Tibial artery (tissue), 4 donors: ENCODE measurements around the gene CPZ.

ENCODE experiments used
- DNase-seq, 2 donors: peaks; one replicate each; pipeline ENCODE4 v3.0.0-alpha.2; 2019
- H3K27ac ChIP-seq, 2 donors: fragments of 200-600 bp; sonication (generic) in 1 of 2; 1 replicate in 1 of 2; 2 replicates in 1 of 2; pipeline ENCODE4 v1.5.1; 2018 to 2019; ENCODE audit warnings: mild to moderate bottlenecking in 1 of 2
- H3K27me3 ChIP-seq, 2 donors: fragments of 200-600 bp; sonication (generic) in 1 of 2; one replicate each; pipeline versions ENCODE4 v1.5.1 to v1.6.0; 2016 to 2019
- H3K36me3 ChIP-seq, 3 donors: fragments of 200-600 bp; sonication (generic) in 2 of 3; one replicate each; pipeline ENCODE4 v1.5.1; 2016 to 2019; ENCODE audit warnings: mild to moderate bottlenecking in 2 of 3
- H3K4me1 ChIP-seq, 4 donors: fragments of 200-600 bp; sonication (generic) in 2 of 4; 1 replicate in 3 of 4; 2 replicates in 1 of 4; pipeline ENCODE4 v1.5.1; 2016 to 2019
- H3K4me3 ChIP-seq, 2 donors: fragments of 200-600 bp; sonication (generic) in 1 of 2; 1 replicate in 1 of 2; 2 replicates in 1 of 2; pipeline ENCODE4 v1.5.1; 2018 to 2019; ENCODE audit warnings: mild to moderate bottlenecking in 2 of 2
- H3K9me3 ChIP-seq, 3 donors: fragments of 200-600 bp; sonication (generic) in 1 of 3; one replicate each; pipeline ENCODE4 v1.5.1; 2016 to 2019
- intact Hi-C: fragments of 100-400 bp; cut with DNase I; formaldehyde crosslinking; loops from one replicate; pipeline ENCODE4 v1.15.0; 2023; ENCODE audit warnings: low total_unique reads
- TF ChIP-seq, protein P1 (sequence below), 2 experiments: fragments of 200-600 bp in 1 of 2; fragments of 450-650 bp in 1 of 2; IDR thresholded peaks; one replicate each; pipeline ENCODE4 v1.5.1; 2017 to 2019; ENCODE audit warnings: antibody characterized with exemption in 2 of 2, mild to moderate bottlenecking in 1 of 2, moderate library complexity in 1 of 2

Gene CPZ

DNA sequence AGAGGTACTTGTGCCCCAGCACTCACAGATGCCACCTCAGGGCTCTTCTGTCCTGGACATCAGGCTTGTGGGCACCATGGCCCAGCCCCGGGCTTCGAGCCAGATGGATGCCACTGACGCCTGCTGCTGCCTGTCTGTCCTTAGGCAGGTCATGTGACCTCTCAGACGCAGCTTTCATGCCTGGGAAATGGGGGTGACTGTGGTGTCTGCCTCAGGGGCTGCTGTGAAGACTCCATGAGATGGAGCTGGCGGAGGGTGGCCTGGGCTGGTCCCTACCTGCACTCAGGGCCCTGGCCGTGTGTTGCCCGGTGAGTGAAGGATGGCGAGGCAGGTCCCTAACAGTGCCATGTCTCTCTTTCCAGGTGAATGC, 6.5 kb downstream of the CPZ start:
- DNase-seq: no peak
- TF ChIP-seq, protein P1, sequence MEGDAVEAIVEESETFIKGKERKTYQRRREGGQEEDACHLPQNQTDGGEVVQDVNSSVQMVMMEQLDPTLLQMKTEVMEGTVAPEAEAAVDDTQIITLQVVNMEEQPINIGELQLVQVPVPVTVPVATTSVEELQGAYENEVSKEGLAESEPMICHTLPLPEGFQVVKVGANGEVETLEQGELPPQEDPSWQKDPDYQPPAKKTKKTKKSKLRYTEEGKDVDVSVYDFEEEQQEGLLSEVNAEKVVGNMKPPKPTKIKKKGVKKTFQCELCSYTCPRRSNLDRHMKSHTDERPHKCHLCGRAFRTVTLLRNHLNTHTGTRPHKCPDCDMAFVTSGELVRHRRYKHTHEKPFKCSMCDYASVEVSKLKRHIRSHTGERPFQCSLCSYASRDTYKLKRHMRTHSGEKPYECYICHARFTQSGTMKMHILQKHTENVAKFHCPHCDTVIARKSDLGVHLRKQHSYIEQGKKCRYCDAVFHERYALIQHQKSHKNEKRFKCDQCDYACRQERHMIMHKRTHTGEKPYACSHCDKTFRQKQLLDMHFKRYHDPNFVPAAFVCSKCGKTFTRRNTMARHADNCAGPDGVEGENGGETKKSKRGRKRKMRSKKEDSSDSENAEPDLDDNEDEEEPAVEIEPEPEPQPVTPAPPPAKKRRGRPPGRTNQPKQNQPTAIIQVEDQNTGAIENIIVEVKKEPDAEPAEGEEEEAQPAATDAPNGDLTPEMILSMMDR (IDR thresholded peaks at IDR 0.05): no peak

DNA sequence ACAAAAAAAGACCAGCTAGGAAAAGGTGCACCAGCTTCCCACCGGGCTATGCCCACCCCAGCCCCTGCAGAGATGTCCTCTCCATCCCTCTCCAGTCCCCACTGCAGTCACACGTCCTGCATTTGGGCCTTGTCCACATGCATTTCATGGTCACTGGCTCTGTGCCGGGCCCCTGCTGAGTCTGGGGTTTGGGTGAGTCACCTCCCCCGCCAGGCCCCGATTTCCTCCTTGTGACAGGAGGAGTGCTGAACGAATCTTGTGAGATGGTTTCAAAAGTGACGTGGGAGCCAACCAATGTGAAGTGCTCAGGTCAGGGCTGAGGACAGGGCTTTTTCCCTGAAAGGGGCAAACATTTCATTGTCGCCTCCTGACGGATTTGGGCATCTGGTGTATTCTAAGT, 7.1 kb downstream of the CPZ start:
- TF ChIP-seq, protein P1 (IDR thresholded peaks at IDR 0.05): no peak
- Histone ChIP-seq H3K27ac (no peak overlapping the region), H3K4me3 (no peak overlapping the region), H3K9me3 (no peaks in the 10 kb centered on the region), H3K27me3 (peaks cover 0 to 18% of the 10 kb centered on the region in 2 donors), H3K36me3 (no peaks in the 10 kb centered on the region), H3K4me1 (no peaks in the 10 kb centered on the region)
- intact Hi-C loops: no loop called here
- no peak for DNase-seq

More for the DNA sequence above, 6.5 kb downstream of the CPZ start:
- Histone ChIP-seq H3K36me3 (no peaks in the 10 kb centered on the region), H3K4me3 (no peak overlapping the region), H3K4me1 (peaks cover 0 to 2% (median 0%) of the 10 kb centered on the region in 4 donors), H3K27me3 (peaks cover 0 to 21% of the 10 kb centered on the region in 2 donors), H3K27ac (no peak overlapping the region), H3K9me3 (no peaks in the 10 kb centered on the region)
- intact Hi-C loops: no loop called here

- H3K27ac ChIP-seq: no peak overlapping the region
- H3K36me3 ChIP-seq: no peaks in the 10 kb centered on the region
- intact Hi-C loops: no loop called here
- TF ChIP-seq, protein P1 (IDR thresholded peaks at IDR 0.05): no peak
- peaks cover 0 to 18% of the 10 kb centered on the region in 2 donors for H3K27me3 ChIP-seq
- H3K4me3 ChIP-seq: no peak overlapping the region
- no peaks in the 10 kb centered on the region for H3K4me1 ChIP-seq
- no peaks in the 10 kb centered on the region for H3K9me3 ChIP-seq
- no peak for DNase-seq
These were observed 7.7 kb downstream of the CPZ start for GRCh38 chr4:8600266-8600665.

GRCh38 chr4:8600686-8601085, 8.1 kb downstream of the CPZ start:
- Histone ChIP-seq H3K27me3 (peaks cover 0 to 18% of the 10 kb centered on the region in 2 donors), H3K27ac (no peak overlapping the region), H3K4me1 (no peaks in the 10 kb centered on the region), H3K9me3 (no peaks in the 10 kb centered on the region), H3K4me3 (no peak overlapping the region), H3K36me3 (no peaks in the 10 kb centered on the region)
- TF ChIP-seq, protein P1 (IDR thresholded peaks at IDR 0.05): no peak
- no peak for DNase-seq
- intact Hi-C loops: no loop called here

- H3K9me3 ChIP-seq: no peaks in the 10 kb centered on the region
- H3K4me3 ChIP-seq: no peak overlapping the region
- no peak overlapping the region for H3K27ac ChIP-seq
- peaks cover 0 to 18% of the 10 kb centered on the region in 2 donors for H3K27me3 ChIP-seq
- TF ChIP-seq, protein P1 (IDR thresholded peaks at IDR 0.05): no peak
- no peaks in the 10 kb centered on the region for H3K36me3 ChIP-seq
- no peaks in the 10 kb centered on the region for H3K4me1 ChIP-seq
- no peak for DNase-seq
- intact Hi-C loops: no loop called here
These were observed 8.5 kb downstream of the CPZ start for GRCh38 chr4:8601086-8601485.

- H3K4me3 ChIP-seq: no peak overlapping the region
- no peaks in the 10 kb centered on the region for H3K4me1 ChIP-seq
- intact Hi-C loops: no loop called here
- peaks cover 0 to 23% of the 10 kb centered on the region in 2 donors for H3K27me3 ChIP-seq
- no peaks in the 10 kb centered on the region for H3K9me3 ChIP-seq
- TF ChIP-seq, protein P1 (IDR thresholded peaks at IDR 0.05): no peak
- H3K27ac ChIP-seq: no peak overlapping the region
- no peak for DNase-seq
- no peaks in the 10 kb centered on the region for H3K36me3 ChIP-seq
These were observed 9.0 kb downstream of the CPZ start for GRCh38 chr4:8601556-8601955.
